HepG2 (cell line): ENCODE results near the gene APOC4. TPM values are rescaled to one million over a fixed set of nuclear protein-coding genes. Genes with fewer than 3 reads are reported as not detected.
A peak's percentile ranks its signal among the peaks of the same experiment; 100 is the strongest.

ENCODE experiments used
- CREB1 ChIP-seq, 2 experiments: fragments of 450-650 bp in 1 of 2; IDR thresholded peaks; 2 replicates each; pipeline ENCODE4 v1.6.1; 2016 to 2017; ENCODE audit warnings: control low read depth in 1 of 2, mild to moderate bottlenecking in 1 of 2, missing compliant biosample characterization in 1 of 2, missing genetic modification characterization in 1 of 2
- HDAC1 ChIP-seq: sonication (generic); formaldehyde crosslinking; IDR thresholded peaks from 2 replicates; pipeline ENCODE4 v1.5.1; 2020; ENCODE audit warnings: mild to moderate bottlenecking, missing genetic modification reagents
- KDM2A ChIP-seq: sonication (generic); formaldehyde crosslinking; IDR thresholded peaks from 2 replicates; pipeline ENCODE4 v1.4.0; 2020; ENCODE audit warnings: low read depth, missing genetic modification reagents, borderline replicate concordance
- POLR2A ChIP-seq, 2 experiments: IDR thresholded peaks; 2 replicates each; pipeline ENCODE4 v1.6.1; 2011; ENCODE audit warnings: low read depth in 2 of 2, low read length in 2 of 2, mild to moderate bottlenecking in 1 of 2, moderate library complexity in 1 of 2; ENCODE audit not compliant: insufficient read depth in 1 of 2
- ZBTB7A ChIP-seq: sonication (generic); formaldehyde crosslinking; IDR thresholded peaks from 2 replicates; pipeline ENCODE4 v1.8.0; 2022; ENCODE audit warnings: mild to moderate bottlenecking, missing genetic modification reagents
- ZNF263 ChIP-seq: sonication (generic); formaldehyde crosslinking; IDR thresholded peaks from 2 replicates; pipeline ENCODE4 v1.4.0; 2020; ENCODE audit warnings: missing genetic modification reagents
- ZNF274 ChIP-seq: sonication (generic); formaldehyde crosslinking; IDR thresholded peaks from 2 replicates; pipeline ENCODE4 v1.5.1; 2020; ENCODE audit warnings: mild to moderate bottlenecking, missing genetic modification reagents
- ZNF331 ChIP-seq: sonication (generic); formaldehyde crosslinking; IDR thresholded peaks from 2 replicates; pipeline ENCODE4 v1.4.0; 2020; ENCODE audit warnings: missing genetic modification reagents
- ZNF670 ChIP-seq: sonication (generic); formaldehyde crosslinking; IDR thresholded peaks from 2 replicates; pipeline ENCODE4 v1.8.0; 2022; ENCODE audit warnings: mild to moderate bottlenecking, missing genetic modification reagents, borderline replicate concordance
- polyA plus RNA-seq, 8 experiments: library from polyadenylated mRNA; depleted of rRNA in 3 of 8; stranded (reverse) in 7 of 8; unstranded in 1 of 8; fragments of >200 nt; fragmentation: Illumina TruSeq in 4 of 8; extraction: Trizol in 4 of 8; gene quantifications; 2 replicates each; pipeline versions ENCODE4 v1.2.1 to v1.2.3, GENCODE V29; 2011 to 2016; ENCODE audit warnings: low read depth in 4 of 8, missing spikeins in 1 of 8, mixed read lengths in 1 of 8; ENCODE audit not compliant: insufficient read depth in 1 of 8
- total RNA-seq, 5 experiments: library from RNA; depleted of rRNA; stranded (reverse); fragments of >200 nt; fragmentation: Illumina TruSeq; extraction: Trizol; gene quantifications; 2 replicates each; pipeline ENCODE4 v1.2.3, GENCODE V29; 2016; ENCODE audit warnings: low read depth in 1 of 5
- TF ChIP-seq, protein P1 (sequence below): sonication (generic); formaldehyde crosslinking; IDR thresholded peaks from 2 replicates; pipeline ENCODE4 v1.4.0; 2020; ENCODE audit warnings: missing genetic modification reagents
- TF ChIP-seq, protein P2 (sequence below): sonication (generic); formaldehyde crosslinking; IDR thresholded peaks from 2 replicates; pipeline ENCODE4 v1.4.0; 2020; ENCODE audit warnings: mild to moderate bottlenecking, missing genetic modification reagents
- TF ChIP-seq, protein P3 (sequence below): sonication (generic); formaldehyde crosslinking; IDR thresholded peaks from 2 replicates; pipeline ENCODE4 v1.9.0; 2021; ENCODE audit warnings: mild to moderate bottlenecking, missing genetic modification reagents
- TF ChIP-seq, protein P4 (sequence below): sonication (generic); formaldehyde crosslinking; IDR thresholded peaks from 2 replicates; pipeline ENCODE4 v1.4.0; 2020; ENCODE audit warnings: missing genetic modification reagents

APOC4 gene
- total and polyA plus RNA-seq, 2 of the 13 experiments (the other 11 are each of a cell fraction or from before 2014, with no cell fraction given), result 0.46 TPM; not detected in 1

DNA sequence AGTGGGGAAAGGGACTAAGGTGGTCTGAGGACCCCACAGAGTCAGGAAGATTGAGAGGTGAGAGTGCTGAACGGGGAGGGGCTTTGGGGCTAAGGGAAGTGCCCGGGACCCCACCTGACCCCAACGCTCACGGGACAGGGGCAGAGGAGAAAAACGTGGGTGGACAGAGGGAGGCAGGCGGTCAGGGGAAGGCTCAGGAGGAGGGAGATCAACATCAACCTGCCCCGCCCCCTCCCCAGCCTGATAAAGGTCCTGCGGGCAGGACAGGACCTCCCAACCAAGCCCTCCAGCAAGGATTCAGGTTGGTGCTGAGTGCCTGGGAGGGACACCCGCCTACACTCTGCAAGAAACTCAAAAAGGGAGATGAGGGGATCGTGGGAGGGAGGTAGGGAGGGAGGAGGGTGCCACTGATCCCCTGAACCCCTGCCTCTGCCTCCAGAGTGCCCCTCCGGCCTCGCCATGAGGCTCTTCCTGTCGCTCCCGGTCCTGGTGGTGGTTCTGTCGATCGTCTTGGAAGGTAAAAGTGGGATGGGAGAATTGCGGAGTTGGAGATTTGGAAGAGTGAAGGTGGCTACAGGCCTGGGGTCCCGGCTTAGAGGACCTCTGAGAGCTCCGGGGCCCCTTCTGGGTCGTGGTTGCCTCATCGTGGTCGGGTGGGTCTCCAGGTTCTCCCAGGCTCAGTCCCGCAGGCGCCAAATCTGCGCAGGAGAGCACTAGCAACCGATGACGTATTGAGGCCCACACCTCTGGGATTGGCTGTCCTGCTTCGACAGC lies 27.4 kb upstream of the APOC4 start, which contains the start of gene APOC1 (continued):
- TF ChIP-seq, protein P1, sequence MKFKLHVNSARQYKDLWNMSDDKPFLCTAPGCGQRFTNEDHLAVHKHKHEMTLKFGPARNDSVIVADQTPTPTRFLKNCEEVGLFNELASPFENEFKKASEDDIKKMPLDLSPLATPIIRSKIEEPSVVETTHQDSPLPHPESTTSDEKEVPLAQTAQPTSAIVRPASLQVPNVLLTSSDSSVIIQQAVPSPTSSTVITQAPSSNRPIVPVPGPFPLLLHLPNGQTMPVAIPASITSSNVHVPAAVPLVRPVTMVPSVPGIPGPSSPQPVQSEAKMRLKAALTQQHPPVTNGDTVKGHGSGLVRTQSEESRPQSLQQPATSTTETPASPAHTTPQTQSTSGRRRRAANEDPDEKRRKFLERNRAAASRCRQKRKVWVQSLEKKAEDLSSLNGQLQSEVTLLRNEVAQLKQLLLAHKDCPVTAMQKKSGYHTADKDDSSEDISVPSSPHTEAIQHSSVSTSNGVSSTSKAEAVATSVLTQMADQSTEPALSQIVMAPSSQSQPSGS (CRISPR knock-in tag), result peak; percentile 29; the same call in 1 of the 2 replicates
- peak; percentile 95 for TF ChIP-seq ZNF263 (CRISPR knock-in tag)
- peak; percentile 94 for TF ChIP-seq CREB1 (IDR thresholded peaks at IDR 0.05)
- TF ChIP-seq CREB1 (CRISPR knock-in tag; IDR thresholded peaks at IDR 0.05), result peak; percentile 97
- peak; percentile 72 to 76 for TF ChIP-seq POLR2A (IDR thresholded peaks at IDR 0.05; ENCODE audit: insufficient read depth in 1 of 2, low read depth in 2 of 2, low read length in 2 of 2)
- peak; percentile 82; the same call in 1 of the 2 replicates for TF ChIP-seq ZNF670 (CRISPR knock-in tag)
- TF ChIP-seq KDM2A (CRISPR knock-in tag), result peak; percentile 18; the same call in 1 of the 2 replicates
- peak; percentile 86 for TF ChIP-seq ZBTB7A (CRISPR knock-in tag)
- TF ChIP-seq, protein P2, sequence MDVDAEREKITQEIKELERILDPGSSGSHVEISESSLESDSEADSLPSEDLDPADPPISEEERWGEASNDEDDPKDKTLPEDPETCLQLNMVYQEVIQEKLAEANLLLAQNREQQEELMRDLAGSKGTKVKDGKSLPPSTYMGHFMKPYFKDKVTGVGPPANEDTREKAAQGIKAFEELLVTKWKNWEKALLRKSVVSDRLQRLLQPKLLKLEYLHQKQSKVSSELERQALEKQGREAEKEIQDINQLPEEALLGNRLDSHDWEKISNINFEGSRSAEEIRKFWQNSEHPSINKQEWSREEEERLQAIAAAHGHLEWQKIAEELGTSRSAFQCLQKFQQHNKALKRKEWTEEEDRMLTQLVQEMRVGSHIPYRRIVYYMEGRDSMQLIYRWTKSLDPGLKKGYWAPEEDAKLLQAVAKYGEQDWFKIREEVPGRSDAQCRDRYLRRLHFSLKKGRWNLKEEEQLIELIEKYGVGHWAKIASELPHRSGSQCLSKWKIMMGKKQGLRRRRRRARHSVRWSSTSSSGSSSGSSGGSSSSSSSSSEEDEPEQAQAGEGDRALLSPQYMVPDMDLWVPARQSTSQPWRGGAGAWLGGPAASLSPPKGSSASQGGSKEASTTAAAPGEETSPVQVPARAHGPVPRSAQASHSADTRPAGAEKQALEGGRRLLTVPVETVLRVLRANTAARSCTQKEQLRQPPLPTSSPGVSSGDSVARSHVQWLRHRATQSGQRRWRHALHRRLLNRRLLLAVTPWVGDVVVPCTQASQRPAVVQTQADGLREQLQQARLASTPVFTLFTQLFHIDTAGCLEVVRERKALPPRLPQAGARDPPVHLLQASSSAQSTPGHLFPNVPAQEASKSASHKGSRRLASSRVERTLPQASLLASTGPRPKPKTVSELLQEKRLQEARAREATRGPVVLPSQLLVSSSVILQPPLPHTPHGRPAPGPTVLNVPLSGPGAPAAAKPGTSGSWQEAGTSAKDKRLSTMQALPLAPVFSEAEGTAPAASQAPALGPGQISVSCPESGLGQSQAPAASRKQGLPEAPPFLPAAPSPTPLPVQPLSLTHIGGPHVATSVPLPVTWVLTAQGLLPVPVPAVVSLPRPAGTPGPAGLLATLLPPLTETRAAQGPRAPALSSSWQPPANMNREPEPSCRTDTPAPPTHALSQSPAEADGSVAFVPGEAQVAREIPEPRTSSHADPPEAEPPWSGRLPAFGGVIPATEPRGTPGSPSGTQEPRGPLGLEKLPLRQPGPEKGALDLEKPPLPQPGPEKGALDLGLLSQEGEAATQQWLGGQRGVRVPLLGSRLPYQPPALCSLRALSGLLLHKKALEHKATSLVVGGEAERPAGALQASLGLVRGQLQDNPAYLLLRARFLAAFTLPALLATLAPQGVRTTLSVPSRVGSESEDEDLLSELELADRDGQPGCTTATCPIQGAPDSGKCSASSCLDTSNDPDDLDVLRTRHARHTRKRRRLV (CRISPR knock-in tag), result 0 out of 2 replicates have a peak, but pooled peaks have one; percentile 56
- 0 out of 2 replicates have a peak, but pooled peaks have one; percentile 20 for TF ChIP-seq ZNF331
- TF ChIP-seq, protein P3, sequence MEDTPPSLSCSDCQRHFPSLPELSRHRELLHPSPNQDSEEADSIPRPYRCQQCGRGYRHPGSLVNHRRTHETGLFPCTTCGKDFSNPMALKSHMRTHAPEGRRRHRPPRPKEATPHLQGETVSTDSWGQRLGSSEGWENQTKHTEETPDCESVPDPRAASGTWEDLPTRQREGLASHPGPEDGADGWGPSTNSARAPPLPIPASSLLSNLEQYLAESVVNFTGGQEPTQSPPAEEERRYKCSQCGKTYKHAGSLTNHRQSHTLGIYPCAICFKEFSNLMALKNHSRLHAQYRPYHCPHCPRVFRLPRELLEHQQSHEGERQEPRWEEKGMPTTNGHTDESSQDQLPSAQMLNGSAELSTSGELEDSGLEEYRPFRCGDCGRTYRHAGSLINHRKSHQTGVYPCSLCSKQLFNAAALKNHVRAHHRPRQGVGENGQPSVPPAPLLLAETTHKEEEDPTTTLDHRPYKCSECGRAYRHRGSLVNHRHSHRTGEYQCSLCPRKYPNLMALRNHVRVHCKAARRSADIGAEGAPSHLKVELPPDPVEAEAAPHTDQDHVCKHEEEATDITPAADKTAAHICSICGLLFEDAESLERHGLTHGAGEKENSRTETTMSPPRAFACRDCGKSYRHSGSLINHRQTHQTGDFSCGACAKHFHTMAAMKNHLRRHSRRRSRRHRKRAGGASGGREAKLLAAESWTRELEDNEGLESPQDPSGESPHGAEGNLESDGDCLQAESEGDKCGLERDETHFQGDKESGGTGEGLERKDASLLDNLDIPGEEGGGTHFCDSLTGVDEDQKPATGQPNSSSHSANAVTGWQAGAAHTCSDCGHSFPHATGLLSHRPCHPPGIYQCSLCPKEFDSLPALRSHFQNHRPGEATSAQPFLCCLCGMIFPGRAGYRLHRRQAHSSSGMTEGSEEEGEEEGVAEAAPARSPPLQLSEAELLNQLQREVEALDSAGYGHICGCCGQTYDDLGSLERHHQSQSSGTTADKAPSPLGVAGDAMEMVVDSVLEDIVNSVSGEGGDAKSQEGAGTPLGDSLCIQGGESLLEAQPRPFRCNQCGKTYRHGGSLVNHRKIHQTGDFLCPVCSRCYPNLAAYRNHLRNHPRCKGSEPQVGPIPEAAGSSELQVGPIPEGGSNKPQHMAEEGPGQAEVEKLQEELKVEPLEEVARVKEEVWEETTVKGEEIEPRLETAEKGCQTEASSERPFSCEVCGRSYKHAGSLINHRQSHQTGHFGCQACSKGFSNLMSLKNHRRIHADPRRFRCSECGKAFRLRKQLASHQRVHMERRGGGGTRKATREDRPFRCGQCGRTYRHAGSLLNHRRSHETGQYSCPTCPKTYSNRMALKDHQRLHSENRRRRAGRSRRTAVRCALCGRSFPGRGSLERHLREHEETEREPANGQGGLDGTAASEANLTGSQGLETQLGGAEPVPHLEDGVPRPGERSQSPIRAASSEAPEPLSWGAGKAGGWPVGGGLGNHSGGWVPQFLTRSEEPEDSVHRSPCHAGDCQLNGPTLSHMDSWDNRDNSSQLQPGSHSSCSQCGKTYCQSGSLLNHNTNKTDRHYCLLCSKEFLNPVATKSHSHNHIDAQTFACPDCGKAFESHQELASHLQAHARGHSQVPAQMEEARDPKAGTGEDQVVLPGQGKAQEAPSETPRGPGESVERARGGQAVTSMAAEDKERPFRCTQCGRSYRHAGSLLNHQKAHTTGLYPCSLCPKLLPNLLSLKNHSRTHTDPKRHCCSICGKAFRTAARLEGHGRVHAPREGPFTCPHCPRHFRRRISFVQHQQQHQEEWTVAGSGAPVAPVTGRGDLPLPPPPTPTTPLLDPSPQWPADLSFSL (CRISPR knock-in tag), result 0 out of 2 replicates have a peak, but pooled peaks have one; percentile 43
- TF ChIP-seq, protein P4, sequence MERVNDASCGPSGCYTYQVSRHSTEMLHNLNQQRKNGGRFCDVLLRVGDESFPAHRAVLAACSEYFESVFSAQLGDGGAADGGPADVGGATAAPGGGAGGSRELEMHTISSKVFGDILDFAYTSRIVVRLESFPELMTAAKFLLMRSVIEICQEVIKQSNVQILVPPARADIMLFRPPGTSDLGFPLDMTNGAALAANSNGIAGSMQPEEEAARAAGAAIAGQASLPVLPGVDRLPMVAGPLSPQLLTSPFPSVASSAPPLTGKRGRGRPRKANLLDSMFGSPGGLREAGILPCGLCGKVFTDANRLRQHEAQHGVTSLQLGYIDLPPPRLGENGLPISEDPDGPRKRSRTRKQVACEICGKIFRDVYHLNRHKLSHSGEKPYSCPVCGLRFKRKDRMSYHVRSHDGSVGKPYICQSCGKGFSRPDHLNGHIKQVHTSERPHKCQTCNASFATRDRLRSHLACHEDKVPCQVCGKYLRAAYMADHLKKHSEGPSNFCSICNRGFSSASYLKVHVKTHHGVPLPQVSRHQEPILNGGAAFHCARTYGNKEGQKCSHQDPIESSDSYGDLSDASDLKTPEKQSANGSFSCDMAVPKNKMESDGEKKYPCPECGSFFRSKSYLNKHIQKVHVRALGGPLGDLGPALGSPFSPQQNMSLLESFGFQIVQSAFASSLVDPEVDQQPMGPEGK (CRISPR knock-in tag), result 0 out of 2 replicates have a peak, but pooled peaks have one; percentile 54
- peak; percentile 28; the same call in 1 of the 2 replicates for TF ChIP-seq ZNF274 (CRISPR knock-in tag)
- TF ChIP-seq HDAC1 (CRISPR knock-in tag), result peak; percentile 75
